BE2C (cell line): ENCODE data around the gene CRMP1.
A peak's percentile ranks its signal among the peaks of the same experiment; 100 is the strongest.

ENCODE experiments used
- DNase-seq: peaks from one replicate; pipeline ENCODE4 v3.0.0-alpha.2; 2020
- H3K27me3 ChIP-seq: fragments of 250-450 bp; sonication (Bioruptor Pico); 2 replicates; pipeline ENCODE4 v1.5.1; 2020; ENCODE audit warnings: mild to moderate bottlenecking
- H3K36me3 ChIP-seq: fragments of 250-450 bp; sonication (Bioruptor Pico); 2 replicates; pipeline ENCODE4 v1.5.1; 2020; ENCODE audit warnings: mild to moderate bottlenecking
- H3K4me1 ChIP-seq: fragments of 250-450 bp; sonication (Bioruptor Pico); 2 replicates; pipeline ENCODE4 v1.5.1; 2020
- H3K4me3 ChIP-seq: 2 replicates; pipeline ENCODE4 v1.5.1; 2011; ENCODE audit warnings: low read depth, low read length
- H3K9me3 ChIP-seq: fragments of 250-450 bp; sonication (Bioruptor Pico); 2 replicates; pipeline ENCODE4 v1.5.1; 2020
- CTCF ChIP-seq: IDR thresholded peaks from 2 replicates; pipeline ENCODE4 v1.5.1; 2012; ENCODE audit warnings: mild to moderate bottlenecking, low read depth, low read length

Gene CRMP1

GRCh38 chr4:5894266-5894665, 1.4 kb upstream of the CRMP1 start:
- Histone ChIP-seq H3K27me3 (peaks cover 14% of the 10 kb centered on the region), H3K4me3 (no peak overlapping the region), H3K4me1 (peaks cover 13% of the 10 kb centered on the region), H3K9me3 (no peaks in the 10 kb centered on the region), H3K36me3 (no peaks in the 10 kb centered on the region)
- TF ChIP-seq CTCF, result no peak
- peak; percentile 73 for DNase-seq

GRCh38 chr4:5893591-5893990, 705 bp upstream of the CRMP1 start:
- Histone ChIP-seq H3K9me3 (no peaks in the 10 kb centered on the region), H3K27me3 (peaks cover 14% of the 10 kb centered on the region), H3K36me3 (no peaks in the 10 kb centered on the region), H3K4me3 (peak overlapping the region; percentile 42), H3K4me1 (peaks cover 15% of the 10 kb centered on the region)
- no peak for DNase-seq
- TF ChIP-seq CTCF, result 0 out of 2 replicates have a peak, but pooled peaks have one; percentile 5

DNA sequence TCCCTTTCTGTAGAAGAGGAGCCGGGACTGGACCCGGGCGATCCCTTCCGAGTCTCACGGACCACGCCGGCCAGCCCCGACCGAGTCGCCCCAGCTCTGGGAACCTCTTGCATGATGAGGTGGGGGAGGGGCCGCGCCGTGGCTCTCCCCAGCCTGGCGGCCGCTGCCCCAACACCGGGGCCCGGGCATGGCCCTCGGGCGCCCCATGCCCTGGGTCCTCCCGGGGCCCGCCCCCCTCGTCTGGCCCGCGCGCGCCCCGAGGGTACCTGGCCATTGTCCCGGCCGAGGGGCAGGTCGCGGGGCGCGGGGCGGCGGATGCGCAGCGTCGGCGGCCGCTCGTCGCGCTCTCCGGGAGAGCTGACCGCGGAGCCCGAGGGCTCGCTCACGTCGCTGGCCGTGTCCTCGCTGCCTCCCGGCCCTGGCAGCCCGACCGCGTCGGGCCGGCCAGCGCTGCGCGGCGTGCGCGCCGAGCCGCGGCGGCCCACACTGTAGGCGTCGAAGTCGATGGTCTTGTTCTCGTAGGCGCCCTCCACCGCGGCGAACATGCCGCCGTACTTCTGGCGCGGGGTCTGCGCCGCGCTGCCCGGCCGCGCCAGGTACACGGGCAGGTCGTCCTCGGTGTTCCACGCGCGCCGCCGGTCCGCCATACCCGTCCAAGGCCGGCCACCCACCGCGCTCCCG, 423 bp downstream of the CRMP1 start:
- Histone ChIP-seq H3K27me3 (peaks cover 14% of the 10 kb centered on the region), H3K9me3 (no peaks in the 10 kb centered on the region), H3K36me3 (no peaks in the 10 kb centered on the region), H3K4me3 (peak overlapping the region; percentile 93), H3K4me1 (peaks cover 15% of the 10 kb centered on the region)
- no peak for TF ChIP-seq CTCF
- peak; percentile 63 for DNase-seq

DNA sequence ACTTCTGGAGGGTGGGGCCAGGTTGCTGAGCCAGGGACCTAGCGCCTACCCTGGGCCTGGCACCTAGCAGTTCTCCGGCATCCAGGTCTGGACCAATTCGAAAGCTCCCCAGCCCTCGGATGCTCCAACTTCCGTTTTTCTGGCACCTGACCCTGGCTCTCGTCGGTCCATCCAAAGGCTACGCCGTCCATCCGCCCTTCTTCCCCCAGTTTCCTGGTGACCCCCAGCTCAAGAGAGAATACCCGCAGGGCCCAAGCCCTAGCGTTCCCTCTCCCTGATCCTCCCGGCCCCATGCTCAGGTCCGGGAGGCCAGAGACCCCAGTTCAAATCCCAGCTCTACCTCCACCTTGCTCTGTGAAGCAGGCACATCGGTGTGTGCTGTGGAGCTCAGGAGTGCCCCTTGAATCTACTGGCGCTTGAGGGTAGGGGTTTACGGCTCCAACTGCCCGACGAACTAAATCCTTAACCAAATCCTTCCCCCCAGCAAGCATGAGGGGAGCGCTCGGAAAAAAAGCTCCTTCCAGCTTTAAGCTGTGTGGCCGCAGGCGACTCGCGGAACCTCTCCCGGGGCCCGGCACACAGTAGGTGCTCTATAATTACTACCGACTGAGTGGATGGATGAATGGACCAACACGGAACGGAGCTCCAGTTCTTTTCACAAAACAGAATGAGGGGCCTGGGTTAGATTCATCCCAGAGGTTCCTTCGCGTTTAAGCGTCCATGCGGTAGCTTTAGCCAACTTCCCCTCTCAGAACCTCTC, 1.1 kb downstream of the CRMP1 start:
- TF ChIP-seq CTCF, result no peak
- peak; percentile 25 for DNase-seq
- Histone ChIP-seq H3K36me3 (no peaks in the 10 kb centered on the region), H3K27me3 (peaks cover 14% of the 10 kb centered on the region), H3K9me3 (no peaks in the 10 kb centered on the region), H3K4me1 (peaks cover 15% of the 10 kb centered on the region), H3K4me3 (peak overlapping the region; percentile 93)

- no peak for TF ChIP-seq CTCF
- peak; percentile 97 for DNase-seq
- Histone ChIP-seq H3K27me3 (peaks cover 14% of the 10 kb centered on the region), H3K4me3 (peak overlapping the region; percentile 93), H3K36me3 (no peaks in the 10 kb centered on the region; the same call in 1 of the 2 replicates), H3K4me1 (peaks cover 15% of the 10 kb centered on the region), H3K9me3 (no peaks in the 10 kb centered on the region)
These were observed 2.7 kb downstream of the CRMP1 start for GRCh38 chr4:5890063-5890727.
